Measurements from ENCODE around the gene HOXB4.
A peak's percentile ranks its signal among the peaks of the same experiment; 100 is the strongest.

Gene HOXB4

GRCh38 chr17:48577946-48578615, at the start of gene HOXB4:
HOXB4 (minus strand) TSS chr17:48578350; CDS start chr17:48578319, 31 bp downstream.
- peak in 1 of 2 donors; percentile 52 for DNase-seq (ENCODE audit: low read depth in 1 of 2, low spot score in 1 of 2)

GRCh38 chr17:48627118-48627597, 49.0 kb upstream of the HOXB4 start:
- no peak for DNase-seq (ENCODE audit: low read depth in 1 of 2, low spot score in 1 of 2)

GRCh38 chr17:48626245-48627117, 48.3 kb upstream of the HOXB4 start, which contains the start of gene HOXB9:
HOXB9 (minus strand) TSS chr17:48626358; CDS start chr17:48626269, 89 bp downstream.
- DNase-seq (ENCODE audit: low read depth in 1 of 2, low spot score in 1 of 2): no peak

- DNase-seq (ENCODE audit: low read depth in 1 of 2, low spot score in 1 of 2): no peak
Measured at GRCh38 chr17:48625495-48626244, 47.5 kb upstream of the HOXB4 start.

- no peak for DNase-seq (ENCODE audit: low read depth in 1 of 2, low spot score in 1 of 2)
Measured at GRCh38 chr17:48624544-48625494, 46.7 kb upstream of the HOXB4 start.

- no peak for DNase-seq (ENCODE audit: low read depth in 1 of 2, low spot score in 1 of 2)
Measured at GRCh38 chr17:48624118-48624517, 46.0 kb upstream of the HOXB4 start.

GRCh38 chr17:48623583-48623982, 45.4 kb upstream of the HOXB4 start:
- DNase-seq (ENCODE audit: low read depth in 1 of 2, low spot score in 1 of 2): no peak

GRCh38 chr17:48622857-48623256, 44.7 kb upstream of the HOXB4 start:
- no peak for DNase-seq (ENCODE audit: low read depth in 1 of 2, low spot score in 1 of 2)

- DNase-seq (ENCODE audit: low read depth in 1 of 2, low spot score in 1 of 2): no peak
Measured at GRCh38 chr17:48621410-48622392, 43.6 kb upstream of the HOXB4 start.

- DNase-seq (ENCODE audit: low read depth in 1 of 2, low spot score in 1 of 2): no peak
Measured at GRCh38 chr17:48620461-48621139, 42.5 kb upstream of the HOXB4 start.

GRCh38 chr17:48619826-48620449, 41.8 kb upstream of the HOXB4 start:
- DNase-seq (ENCODE audit: low read depth in 1 of 2, low spot score in 1 of 2): no peak

- peak; percentile 67 to 77 for DNase-seq (ENCODE audit: low read depth in 1 of 2, low spot score in 1 of 2)
Measured at GRCh38 chr17:48618256-48618896, 40.2 kb upstream of the HOXB4 start.

GRCh38 chr17:48617471-48618255, 39.5 kb upstream of the HOXB4 start:
- no peak for DNase-seq (ENCODE audit: low read depth in 1 of 2, low spot score in 1 of 2)

GRCh38 chr17:48616717-48617470, 38.7 kb upstream of the HOXB4 start:
- DNase-seq (ENCODE audit: low read depth in 1 of 2, low spot score in 1 of 2): no peak

GRCh38 chr17:48615963-48616716, 38.0 kb upstream of the HOXB4 start:
- no peak for DNase-seq (ENCODE audit: low read depth in 1 of 2, low spot score in 1 of 2)

All from activated CD4-positive, alpha-beta T cell treated with anti-CD3 and anti-CD28 coated beads, Interleukin-2, amount 50 U/mL, for 24 hours (primary cell).